HG02870 (cell line): Measurements from ENCODE around the gene UBFD1.
"Not testable (repeated sequence)": the region's sequence is repeated elsewhere in the genome, so short reads cannot be mapped to it uniquely, and the experiment has no call there.

Source experiments
- ATAC-seq: cut with Tn5 transposase; IDR thresholded peaks from one replicate; pipeline ENCODE4 v1.9.1; 2021; ENCODE audit warnings: mild to moderate bottlenecking, moderate library complexity; ENCODE audit not compliant: unreplicated experiment

The UBFD1 gene

GRCh38 chr16:23524886-23525285 lies 32.6 kb upstream of the UBFD1 start:
- no peak for ATAC-seq

GRCh38 chr16:23527961-23528643 lies 29.4 kb upstream of the UBFD1 start:
- no peak for ATAC-seq

GRCh38 chr16:23528644-23529310 lies 28.8 kb upstream of the UBFD1 start:
- ATAC-seq: no peak

- ATAC-seq: no peak
Observed at GRCh38 chr16:23530062-23530461, 27.5 kb upstream of the UBFD1 start.

GRCh38 chr16:23532448-23532847 lies 25.1 kb upstream of the UBFD1 start:
- ATAC-seq: no peak

- ATAC-seq: no peak
Observed at GRCh38 chr16:23534868-23535860, 22.4 kb upstream of the UBFD1 start.

- ATAC-seq: no peak
Observed at GRCh38 chr16:23535901-23536300, 21.6 kb upstream of the UBFD1 start.

- no peak for ATAC-seq
Observed at GRCh38 chr16:23537390-23537789, 20.1 kb upstream of the UBFD1 start.

GRCh38 chr16:23538919-23539278 lies 18.6 kb upstream of the UBFD1 start:
- no peak for ATAC-seq

- no peak for ATAC-seq
Observed at GRCh38 chr16:23539984-23540816, 17.3 kb upstream of the UBFD1 start.

- ATAC-seq: not testable (repeated sequence)
Observed at GRCh38 chr16:23540817-23541178, 16.7 kb upstream of the UBFD1 start.

- ATAC-seq: no peak
Observed at GRCh38 chr16:23544436-23544835, 13.1 kb upstream of the UBFD1 start.

- ATAC-seq: no peak
Observed at GRCh38 chr16:23549938-23550337, 7.6 kb upstream of the UBFD1 start.

- no peak for ATAC-seq
Observed at GRCh38 chr16:23552161-23552560, 5.4 kb upstream of the UBFD1 start.

GRCh38 chr16:23554536-23554935 lies 3.0 kb upstream of the UBFD1 start:
- no peak for ATAC-seq

GRCh38 chr16:23557779-23558702 lies 514 bp downstream of the UBFD1 start:
- ATAC-seq: peak; percentile 3

GRCh38 chr16:23561586-23561985 lies 4.1 kb downstream of the UBFD1 start:
- no peak for ATAC-seq

- ATAC-seq: no peak
Observed at GRCh38 chr16:23562505-23562904, 5.0 kb downstream of the UBFD1 start.

- ATAC-seq: no peak
Observed at GRCh38 chr16:23563186-23563585, 5.7 kb downstream of the UBFD1 start.
